WI38 (cell line): Measurements from ENCODE around the gene PFDN5.

ENCODE experiments used
- H3K4me3 ChIP-seq: 2 replicates; pipeline ENCODE4 v1.5.1; 2011; ENCODE audit warnings: low read depth, mild to moderate bottlenecking, control low read depth, low read length
- TF ChIP-seq, protein P1 (sequence below): IDR thresholded peaks from 2 replicates; pipeline ENCODE4 v1.5.1; 2012; ENCODE audit warnings: low read depth, mild to moderate bottlenecking, control low read depth, low read length

The PFDN5 gene

DNA sequence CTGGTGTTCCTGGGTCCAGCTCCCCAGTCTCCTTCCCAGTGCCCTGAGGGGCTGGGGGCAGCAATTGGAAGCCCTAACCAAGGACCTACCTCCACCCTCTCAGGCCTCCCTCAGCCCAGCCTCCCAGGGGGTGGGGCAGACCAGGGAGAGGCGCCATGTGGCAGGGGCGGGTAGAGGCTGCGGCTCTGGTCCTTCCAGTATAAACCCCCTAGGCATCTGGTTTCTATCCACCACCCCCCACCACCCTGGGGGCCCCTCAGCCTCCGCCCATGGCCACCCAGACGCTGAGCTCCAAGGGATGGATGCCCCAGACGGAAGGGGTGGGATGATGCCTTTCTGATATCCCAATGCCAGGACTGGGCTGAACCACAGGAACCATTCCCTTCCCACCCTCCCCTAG, 43.6 kb downstream of the PFDN5 start:
- H3K4me3 ChIP-seq: no peak overlapping the region
- TF ChIP-seq, protein P1, sequence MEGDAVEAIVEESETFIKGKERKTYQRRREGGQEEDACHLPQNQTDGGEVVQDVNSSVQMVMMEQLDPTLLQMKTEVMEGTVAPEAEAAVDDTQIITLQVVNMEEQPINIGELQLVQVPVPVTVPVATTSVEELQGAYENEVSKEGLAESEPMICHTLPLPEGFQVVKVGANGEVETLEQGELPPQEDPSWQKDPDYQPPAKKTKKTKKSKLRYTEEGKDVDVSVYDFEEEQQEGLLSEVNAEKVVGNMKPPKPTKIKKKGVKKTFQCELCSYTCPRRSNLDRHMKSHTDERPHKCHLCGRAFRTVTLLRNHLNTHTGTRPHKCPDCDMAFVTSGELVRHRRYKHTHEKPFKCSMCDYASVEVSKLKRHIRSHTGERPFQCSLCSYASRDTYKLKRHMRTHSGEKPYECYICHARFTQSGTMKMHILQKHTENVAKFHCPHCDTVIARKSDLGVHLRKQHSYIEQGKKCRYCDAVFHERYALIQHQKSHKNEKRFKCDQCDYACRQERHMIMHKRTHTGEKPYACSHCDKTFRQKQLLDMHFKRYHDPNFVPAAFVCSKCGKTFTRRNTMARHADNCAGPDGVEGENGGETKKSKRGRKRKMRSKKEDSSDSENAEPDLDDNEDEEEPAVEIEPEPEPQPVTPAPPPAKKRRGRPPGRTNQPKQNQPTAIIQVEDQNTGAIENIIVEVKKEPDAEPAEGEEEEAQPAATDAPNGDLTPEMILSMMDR: no peak

DNA sequence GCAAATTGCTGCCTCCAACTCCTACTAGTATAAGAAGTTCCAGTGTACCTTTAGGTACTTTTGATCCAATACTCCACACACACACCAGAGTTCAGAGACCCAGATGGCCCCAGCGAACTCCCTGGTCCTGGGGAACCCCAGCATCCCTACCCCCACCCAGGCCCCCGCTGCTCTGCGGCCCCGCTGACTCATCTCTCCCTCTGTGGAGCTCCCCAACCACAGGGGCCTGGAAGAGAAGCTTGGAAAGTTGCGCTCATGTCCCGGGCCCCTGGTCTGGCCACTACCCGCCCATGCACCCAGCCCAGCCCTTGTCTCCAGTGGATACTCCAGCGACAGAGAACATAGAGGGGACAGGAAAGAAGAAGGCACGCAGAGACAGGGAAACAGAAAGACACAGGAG, 45.1 kb downstream of the PFDN5 start:
- no peak overlapping the region for H3K4me3 ChIP-seq
- TF ChIP-seq, protein P1: no peak

DNA sequence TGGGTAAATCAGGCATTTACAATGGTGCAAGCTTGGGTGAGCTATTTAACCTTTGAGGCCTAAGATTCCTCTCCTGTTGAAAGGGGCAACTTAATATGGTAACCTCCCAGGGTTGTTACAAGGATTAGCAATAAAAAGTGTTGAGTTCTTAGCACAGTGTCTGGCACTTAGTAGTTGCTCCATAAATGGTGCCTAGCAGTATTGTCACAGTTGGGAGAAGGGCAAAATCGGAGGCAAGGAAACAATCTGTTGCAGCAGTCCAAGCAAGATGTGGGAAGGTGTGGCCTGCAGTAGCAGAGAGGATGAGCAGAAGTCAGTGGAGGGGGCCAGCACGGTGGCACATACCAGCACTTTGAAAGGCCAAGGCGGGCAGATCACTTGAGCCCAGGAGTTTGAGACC, 48.1 kb downstream of the PFDN5 start:
- H3K4me3 ChIP-seq: no peak overlapping the region
- TF ChIP-seq, protein P1: no peak

DNA sequence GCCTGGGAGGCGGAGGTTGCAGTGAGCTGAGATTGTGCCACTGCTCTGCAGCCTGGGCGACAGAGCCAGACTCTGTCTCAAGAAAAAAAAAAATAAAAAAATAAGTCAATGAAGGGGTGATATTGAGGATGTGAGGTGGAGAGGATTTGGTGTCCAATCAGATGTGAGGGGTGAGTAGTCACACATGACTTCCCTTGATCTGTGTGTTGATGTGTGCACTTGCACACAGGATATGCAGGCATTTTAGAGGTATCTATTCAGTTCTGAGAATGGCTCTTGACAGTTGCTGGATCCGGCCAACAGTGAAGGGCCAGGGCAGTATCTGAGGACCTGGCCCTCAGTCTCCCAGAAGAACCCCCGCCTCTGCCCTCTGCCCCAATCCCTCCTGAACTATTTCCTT, 48.6 kb downstream of the PFDN5 start:
- TF ChIP-seq, protein P1: no peak

DNA sequence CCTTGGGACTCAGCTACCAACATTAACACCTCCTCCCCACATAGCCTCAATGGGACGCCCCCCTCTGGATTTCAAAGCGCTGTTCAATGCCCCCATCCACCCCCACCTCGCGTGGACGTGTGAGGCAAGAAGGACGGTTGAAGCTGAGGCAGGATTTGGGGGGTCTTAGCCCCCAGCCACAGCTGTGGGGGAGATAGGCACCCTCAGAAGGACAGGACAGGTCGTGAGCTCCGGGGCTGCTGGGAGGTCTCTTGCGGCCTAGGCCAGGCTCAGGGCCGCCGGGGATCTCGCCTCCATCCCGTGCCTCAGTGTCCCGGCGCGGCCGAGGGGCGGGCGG, 49.1 kb downstream of the PFDN5 start:
- H3K4me3 ChIP-seq: peak overlapping the region; percentile 64
- TF ChIP-seq, protein P1: no peak

More for the DNA sequence above, 48.6 kb downstream of the PFDN5 start:
- no peak overlapping the region for H3K4me3 ChIP-seq

DNA sequence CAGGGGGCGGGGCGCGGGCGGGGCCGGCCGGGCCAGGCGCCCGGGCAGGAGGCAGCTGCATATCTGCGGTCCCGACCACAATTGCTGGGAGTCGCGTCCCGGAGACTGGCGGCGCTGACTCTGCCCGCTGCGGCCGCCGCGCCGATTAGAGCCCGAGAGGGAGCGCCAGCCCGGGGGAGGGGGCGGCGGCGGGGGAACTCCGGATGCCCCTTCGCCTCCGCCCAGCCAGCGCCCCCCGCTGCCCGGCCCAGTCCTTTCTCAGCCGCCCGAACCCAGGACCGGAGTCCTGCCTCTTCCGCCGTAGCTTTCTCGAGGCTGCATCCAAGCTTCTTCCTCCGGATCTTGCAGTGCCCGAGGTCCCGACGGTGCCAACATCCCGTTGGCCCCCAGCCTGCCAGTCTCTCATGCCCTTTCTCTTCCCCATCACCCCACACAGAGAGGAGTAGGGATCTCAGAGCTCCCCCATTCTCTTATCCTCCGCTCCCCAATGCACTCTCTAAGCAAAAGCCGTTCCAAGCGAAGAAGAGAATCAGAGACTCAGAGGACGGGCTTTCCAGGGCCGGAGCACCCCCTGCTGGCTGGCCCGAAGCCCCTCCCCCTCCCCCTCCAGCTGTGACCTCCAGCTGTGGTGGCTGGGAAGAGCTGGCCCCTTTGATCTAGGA, 49.6 kb downstream of the PFDN5 start:
- peak overlapping the region; percentile 64 for H3K4me3 ChIP-seq
- TF ChIP-seq, protein P1: peak; percentile 74

DNA sequence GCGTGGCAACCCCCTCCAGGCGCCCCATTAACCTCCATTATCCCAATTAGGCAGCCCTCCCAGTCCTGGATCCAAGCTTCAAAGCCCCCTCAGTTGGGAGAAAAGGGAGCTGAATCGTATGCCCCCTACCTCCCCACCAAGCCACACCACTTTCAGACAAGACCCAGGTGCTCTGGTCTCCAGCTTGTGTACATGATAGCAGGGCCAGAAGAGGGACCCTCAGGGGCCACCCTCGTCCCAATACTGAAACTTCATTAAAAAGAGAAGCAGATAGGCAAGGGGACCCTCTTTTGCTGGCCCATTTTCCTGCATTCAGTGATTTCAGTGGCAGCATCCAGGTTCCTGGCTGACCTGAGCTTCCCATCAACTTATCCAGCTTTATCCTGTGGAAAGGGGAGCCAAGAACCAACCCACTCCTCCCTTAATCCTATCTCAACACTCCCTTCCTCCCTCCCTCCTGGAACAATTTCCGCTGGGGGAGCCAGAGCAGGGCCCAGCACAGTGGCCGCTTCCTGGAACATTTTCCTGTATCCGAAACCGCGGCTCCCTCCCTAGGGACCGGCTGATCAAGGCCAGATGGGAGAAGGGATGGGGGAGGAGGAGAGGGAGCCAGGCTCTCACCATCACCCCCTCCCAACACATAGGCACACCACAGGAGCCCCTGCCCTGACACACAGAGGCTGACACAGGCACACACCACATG, 50.3 kb downstream of the PFDN5 start:
- no peak overlapping the region; the same call in 1 of the 2 replicates for H3K4me3 ChIP-seq

More for the DNA sequence above, 50.3 kb downstream of the PFDN5 start:
- TF ChIP-seq, protein P1: no peak
